ENCODE measurements around the gene PTPRN2.

DNA sequence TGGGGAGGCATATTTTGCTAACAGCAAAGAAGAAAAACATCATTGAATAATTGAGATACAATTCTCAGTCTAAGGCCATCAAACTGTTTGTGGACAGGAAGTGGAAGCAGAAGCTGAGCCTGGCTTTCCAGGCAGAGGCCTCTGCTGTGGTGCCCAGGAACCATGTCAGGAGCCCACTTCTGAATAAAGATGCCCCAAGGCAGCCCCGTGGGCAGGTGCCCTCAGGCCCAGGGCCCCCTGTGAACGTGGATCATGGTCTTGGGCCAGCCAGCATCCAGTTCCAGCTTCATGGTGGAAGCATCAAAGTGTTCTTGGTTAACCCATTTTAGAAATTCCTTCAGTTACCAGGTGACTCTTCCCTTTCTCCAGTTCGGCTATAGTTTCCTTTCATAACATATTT lies 346.8 kb downstream of the PTPRN2 start:
- TF ChIP-seq, protein P1, sequence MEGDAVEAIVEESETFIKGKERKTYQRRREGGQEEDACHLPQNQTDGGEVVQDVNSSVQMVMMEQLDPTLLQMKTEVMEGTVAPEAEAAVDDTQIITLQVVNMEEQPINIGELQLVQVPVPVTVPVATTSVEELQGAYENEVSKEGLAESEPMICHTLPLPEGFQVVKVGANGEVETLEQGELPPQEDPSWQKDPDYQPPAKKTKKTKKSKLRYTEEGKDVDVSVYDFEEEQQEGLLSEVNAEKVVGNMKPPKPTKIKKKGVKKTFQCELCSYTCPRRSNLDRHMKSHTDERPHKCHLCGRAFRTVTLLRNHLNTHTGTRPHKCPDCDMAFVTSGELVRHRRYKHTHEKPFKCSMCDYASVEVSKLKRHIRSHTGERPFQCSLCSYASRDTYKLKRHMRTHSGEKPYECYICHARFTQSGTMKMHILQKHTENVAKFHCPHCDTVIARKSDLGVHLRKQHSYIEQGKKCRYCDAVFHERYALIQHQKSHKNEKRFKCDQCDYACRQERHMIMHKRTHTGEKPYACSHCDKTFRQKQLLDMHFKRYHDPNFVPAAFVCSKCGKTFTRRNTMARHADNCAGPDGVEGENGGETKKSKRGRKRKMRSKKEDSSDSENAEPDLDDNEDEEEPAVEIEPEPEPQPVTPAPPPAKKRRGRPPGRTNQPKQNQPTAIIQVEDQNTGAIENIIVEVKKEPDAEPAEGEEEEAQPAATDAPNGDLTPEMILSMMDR (IDR thresholded peaks at IDR 0.05), result no peak
- TF ChIP-seq POLR2A (IDR thresholded peaks at IDR 0.05), result no peak
